NCI-H1436 treated with DMSO at 0.1 percent for 48 hours (cell line): ENCODE results near the gene DFFA.
"Not testable (repeated sequence)": the region's sequence is repeated elsewhere in the genome, so short reads cannot be mapped to it uniquely, and the experiment has no call there.

Experiments used
- DNase-seq: peaks from one replicate; lab custom pipeline; 2025; lab: John Stamatoyannopoulos, UW

Gene DFFA

GRCh38 chr1:10457875-10458274 lies 14.5 kb downstream of the DFFA start:
- DNase-seq = no peak

- DNase-seq = not testable (repeated sequence)
Observed at GRCh38 chr1:10457462-10457861, 14.9 kb downstream of the DFFA start.

GRCh38 chr1:10456661-10457060 lies 15.7 kb downstream of the DFFA start:
- DNase-seq = no peak

- DNase-seq = no peak
Observed at GRCh38 chr1:10456048-10456447, 16.3 kb downstream of the DFFA start.

- no peak for DNase-seq
Observed at GRCh38 chr1:10451287-10451686, 21.0 kb downstream of the DFFA start.

- DNase-seq = no peak
Observed at GRCh38 chr1:10450836-10451235, 21.5 kb downstream of the DFFA start.

- DNase-seq = no peak
Observed at GRCh38 chr1:10450156-10450814, 22.0 kb downstream of the DFFA start.

GRCh38 chr1:10449751-10450150 lies 22.6 kb downstream of the DFFA start, which contains the start of gene CORT:
Gene CORT, plus strand, starts transcription at chr1:10450031. Its CDS starts 193 bp downstream, at chr1:10450224.
- no peak for DNase-seq

- no peak for DNase-seq
Observed at GRCh38 chr1:10446790-10447422, 25.4 kb downstream of the DFFA start.

- no peak for DNase-seq
Observed at GRCh38 chr1:10444795-10445397, 27.4 kb downstream of the DFFA start.

GRCh38 chr1:10444248-10444647 lies 28.1 kb downstream of the DFFA start:
- DNase-seq = no peak

GRCh38 chr1:10440794-10441193 lies 31.5 kb downstream of the DFFA start:
- DNase-seq = no peak

- DNase-seq = no peak
Observed at GRCh38 chr1:10440305-10440704, 32.0 kb downstream of the DFFA start.

- DNase-seq = no peak
Observed at GRCh38 chr1:10438677-10439163, 33.6 kb downstream of the DFFA start.

GRCh38 chr1:10437052-10437451 lies 35.3 kb downstream of the DFFA start:
- DNase-seq = no peak

GRCh38 chr1:10434590-10434989 lies 37.7 kb downstream of the DFFA start:
- no peak for DNase-seq

- DNase-seq = no peak
Observed at GRCh38 chr1:10433790-10434189, 38.5 kb downstream of the DFFA start.

GRCh38 chr1:10432910-10433700 lies 39.2 kb downstream of the DFFA start:
- DNase-seq = no peak

GRCh38 chr1:10431070-10431730 lies 41.1 kb downstream of the DFFA start:
- no peak for DNase-seq

- no peak for DNase-seq
Observed at GRCh38 chr1:10430216-10431069, 41.9 kb downstream of the DFFA start, which contains the start of gene CENPS. Gene CENPS, plus strand, starts transcription at chr1:10430433. Its CDS starts 85 bp downstream, at chr1:10430518.

- no peak for DNase-seq
Observed at GRCh38 chr1:10429868-10430215, 42.5 kb downstream of the DFFA start.
